Activated CD4-positive, alpha-beta T cell treated with anti-CD3 and anti-CD28 coated beads, Interleukin-2, Interleukin-4, amounts not matched to agents 100 ng/mL and 50 ng/mL, durations not matched to agents 16 hours and 8 hours (primary cell): ENCODE data around the gene ITGA11.
A peak's percentile ranks its signal among the peaks of the same experiment; 100 is the strongest.

Source experiments
- DNase-seq: peaks from one replicate; pipeline ENCODE4 v3.0.0-alpha.2; 2020; ENCODE audit warnings: low spot score

ITGA11 gene

GRCh38 chr15:68286256-68286655 lies 145.7 kb downstream of the ITGA11 start:
- DNase-seq: no peak

GRCh38 chr15:68285259-68285980 lies 146.5 kb downstream of the ITGA11 start:
- no peak for DNase-seq

- DNase-seq: no peak
Measured at GRCh38 chr15:68284616-68285258, 147.2 kb downstream of the ITGA11 start.

- no peak for DNase-seq
Measured at GRCh38 chr15:68283401-68283800, 148.6 kb downstream of the ITGA11 start.

- no peak for DNase-seq
Measured at GRCh38 chr15:68281008-68281407, 151.0 kb downstream of the ITGA11 start.

- no peak for DNase-seq
Measured at GRCh38 chr15:68279779-68280753, 151.9 kb downstream of the ITGA11 start.

- peak; percentile 29 for DNase-seq
Measured at GRCh38 chr15:68278595-68279405, 153.2 kb downstream of the ITGA11 start.

GRCh38 chr15:68278345-68278594 lies 153.7 kb downstream of the ITGA11 start:
- peak; percentile 62 for DNase-seq

GRCh38 chr15:68277603-68278344 lies 154.2 kb downstream of the ITGA11 start, which contains the start of gene FEM1B:
TSS of gene FEM1B (plus strand) at chr15:68277745. CDS start at chr15:68278418, 673 bp downstream.
- DNase-seq: peak; percentile 88

GRCh38 chr15:68277131-68277602 lies 154.8 kb downstream of the ITGA11 start:
- no peak for DNase-seq

- no peak for DNase-seq
Measured at GRCh38 chr15:68276668-68277067, 155.3 kb downstream of the ITGA11 start.

- no peak for DNase-seq
Measured at GRCh38 chr15:68275165-68275746, 156.7 kb downstream of the ITGA11 start.

- DNase-seq: no peak
Measured at GRCh38 chr15:68274201-68274848, 157.6 kb downstream of the ITGA11 start.

GRCh38 chr15:68272721-68273271 lies 159.2 kb downstream of the ITGA11 start:
- DNase-seq: no peak

- no peak for DNase-seq
Measured at GRCh38 chr15:68271854-68272471, 160.0 kb downstream of the ITGA11 start.

GRCh38 chr15:68268405-68268804 lies 163.6 kb downstream of the ITGA11 start:
- no peak for DNase-seq

- DNase-seq: no peak
Measured at GRCh38 chr15:68265674-68266073, 166.3 kb downstream of the ITGA11 start.

GRCh38 chr15:68265081-68265480 lies 166.9 kb downstream of the ITGA11 start:
- no peak for DNase-seq

GRCh38 chr15:68264282-68264681 lies 167.7 kb downstream of the ITGA11 start:
- DNase-seq: no peak
